IMR-90 (cell line): ENCODE data around the gene EPHB1. TPM values are rescaled to one million over a fixed set of nuclear protein-coding genes. Genes with fewer than 3 reads are reported as not detected.

ENCODE experiments used
- ATAC-seq: fragments of 200-7000 bp; cut with Tn5 transposase; 2 replicates; pipeline ENCODE4 v1.9.1; 2020; ENCODE audit warnings: low read depth, mild to moderate bottlenecking, moderate library complexity
- BruUV-seq: library from RNA; stranded (reverse); fragments of 400-500 nt; replicated peaks from 2 replicates; lab custom pipeline; 2021; lab: Mats Ljungman, UMichigan
- CTCF ChIA-PET: fragments of 300-600 bp; formaldehyde crosslinking; extraction: SDS; loops from one replicate; lab custom pipeline; 2021; ENCODE audit warnings: antibody characterized with exemption; lab: Yijun Ruan, JAX
- POLR2A ChIA-PET: fragments of 300-600 bp; sonication (Branson Sonifier 250); formaldehyde crosslinking; loops from one replicate; lab custom pipeline; 2022; ENCODE audit warnings: antibody characterized with exemption; ENCODE audit not compliant: unreplicated experiment; lab: Charles Lee
- DNase-seq: peaks from one replicate; pipeline ENCODE4 v3.0.0; 2013
- H2AFZ ChIP-seq: replicated peaks from 2 replicates; pipeline ENCODE3; 2013; ENCODE audit warnings: low read length, mild to moderate bottlenecking; ENCODE audit not compliant: poor library complexity
- H2AK5ac ChIP-seq: 2 replicates; pipeline ENCODE4 v1.6.1; 2013; ENCODE audit warnings: low read depth, low read length, inconsistent platforms
- H2AK9ac ChIP-seq: replicated peaks from 2 replicates; pipeline ENCODE3; 2013; ENCODE audit warnings: mild to moderate bottlenecking, low read depth, low read length, moderate library complexity; ENCODE audit not compliant: poor library complexity
- H2BK120ac ChIP-seq: 2 replicates; pipeline ENCODE4 v1.6.1; 2013; ENCODE audit warnings: low read depth, low read length, inconsistent platforms
- H2BK15ac ChIP-seq: 3 replicates; pipeline ENCODE4 v1.6.1; 2013; ENCODE audit warnings: low read depth, low read length, inconsistent platforms
- H2BK20ac ChIP-seq: 2 replicates; pipeline ENCODE4 v1.6.1; 2013; ENCODE audit warnings: low read depth, mild to moderate bottlenecking, inconsistent platforms, low read length, moderate library complexity
- H2BK5ac ChIP-seq: 2 replicates; pipeline ENCODE4 v1.6.1; 2013; ENCODE audit warnings: mild to moderate bottlenecking, low read depth, low read length, inconsistent platforms; ENCODE audit not compliant: poor library complexity, severe bottlenecking
- H3K14ac ChIP-seq: replicated peaks from 2 replicates; pipeline ENCODE4 v1.6.1; 2013; ENCODE audit warnings: low read depth, low read length, inconsistent platforms
- H3K18ac ChIP-seq: 2 replicates; pipeline ENCODE4 v1.6.1; 2013; ENCODE audit warnings: low read depth, low read length, control low read depth
- H3K23ac ChIP-seq: 2 replicates; pipeline ENCODE4 v1.6.1; 2013; ENCODE audit warnings: low read depth, low read length, inconsistent platforms
- H3K27ac ChIP-seq: 2 replicates; pipeline ENCODE4 v1.5.1; 2013; ENCODE audit warnings: mild to moderate bottlenecking, control low read depth, low read length; ENCODE audit not compliant: insufficient read depth
- H3K27me3 ChIP-seq: 2 replicates; pipeline ENCODE4 v1.6.1; 2013; ENCODE audit warnings: low read length; ENCODE audit not compliant: control insufficient read depth, insufficient read depth
- H3K36me3 ChIP-seq: 2 replicates; pipeline ENCODE4 v1.6.1; 2013; ENCODE audit warnings: low read length, mixed read lengths; ENCODE audit not compliant: control insufficient read depth, insufficient read depth
- H3K4ac ChIP-seq: 2 replicates; pipeline ENCODE4 v1.6.1; 2013; ENCODE audit warnings: low read depth, low read length, inconsistent platforms
- H3K4me1 ChIP-seq: 2 replicates; pipeline ENCODE4 v1.6.1; 2013; ENCODE audit warnings: low read length, mixed read lengths; ENCODE audit not compliant: control insufficient read depth, insufficient read depth
- H3K4me2 ChIP-seq: 2 replicates; pipeline ENCODE4 v1.6.1; 2013; ENCODE audit warnings: low read depth, mild to moderate bottlenecking, control low read depth, low read length, moderate library complexity
- H3K4me3 ChIP-seq: 2 replicates; pipeline ENCODE4 v1.5.1; 2013; ENCODE audit warnings: low read depth, mild to moderate bottlenecking, control low read depth, low read length, moderate library complexity; ENCODE audit not compliant: insufficient read depth
- H3K56ac ChIP-seq: 2 replicates; pipeline ENCODE4 v1.6.1; 2013; ENCODE audit warnings: low read length, inconsistent platforms; ENCODE audit not compliant: insufficient read depth; ENCODE audit errors: extremely low read depth
- H3K79me1 ChIP-seq, 2 experiments: 2 replicates each; pipeline ENCODE4 v1.6.1; 2013; ENCODE audit warnings: low read length in 2 of 2, inconsistent platforms in 1 of 2, low read depth in 1 of 2
- H3K9ac ChIP-seq: 2 replicates; pipeline ENCODE4 v1.6.1; 2013; ENCODE audit warnings: low read depth, low read length, control low read depth
- H3K9me1 ChIP-seq: 2 replicates; pipeline ENCODE4 v1.6.1; 2013; ENCODE audit warnings: low read length, inconsistent platforms; ENCODE audit not compliant: insufficient read depth
- H3K9me3 ChIP-seq: 2 replicates; pipeline ENCODE4 v1.6.1; 2013; ENCODE audit warnings: low read length; ENCODE audit not compliant: control insufficient read depth, insufficient read depth
- H4K20me1 ChIP-seq: 2 replicates; pipeline ENCODE4 v1.6.1; 2013; ENCODE audit warnings: low read length, inconsistent platforms; ENCODE audit not compliant: insufficient read depth
- H4K5ac ChIP-seq: 2 replicates; pipeline ENCODE4 v1.6.1; 2013; ENCODE audit warnings: mild to moderate bottlenecking, low read depth, low read length, control low read depth
- H4K8ac ChIP-seq, 2 experiments: 2 replicates each; pipeline ENCODE4 v1.6.1; 2013; ENCODE audit warnings: low read depth in 2 of 2, low read length in 2 of 2, control low read depth in 1 of 2, inconsistent platforms in 1 of 2
- H4K91ac ChIP-seq: 2 replicates; pipeline ENCODE4 v1.6.1; 2013; ENCODE audit warnings: low read depth, low read length, inconsistent platforms; ENCODE audit not compliant: insufficient read depth
- BHLHE40 ChIP-seq: fragments of 150-350 bp; IDR thresholded peaks from 2 replicates; pipeline ENCODE4 v1.6.1; 2016; ENCODE audit warnings: mild to moderate bottlenecking, low read depth, low read length
- CEBPB ChIP-seq: IDR thresholded peaks from 2 replicates; pipeline ENCODE4 v1.6.1; 2012; ENCODE audit warnings: low read depth, low read length, improper control_type of control experiment
- CHD1 ChIP-seq: IDR thresholded peaks from 2 replicates; pipeline ENCODE4 v1.6.1; 2012; ENCODE audit warnings: low read depth, low read length, improper control_type of control experiment
- CTCF ChIP-seq: conservative IDR thresholded peaks from 2 replicates; pipeline ENCODE4 v1.5.1; 2012; ENCODE audit warnings: mild to moderate bottlenecking, low read depth, low read length, improper control_type of control experiment
- ELK1 ChIP-seq: fragments of 150-350 bp; IDR thresholded peaks from 2 replicates; pipeline ENCODE4 v1.6.1; 2016; ENCODE audit warnings: low read depth, mild to moderate bottlenecking, low read length, moderate library complexity, borderline replicate concordance
- FOS ChIP-seq: fragments of 150-350 bp; IDR thresholded peaks from 2 replicates; pipeline ENCODE4 v1.6.1; 2016; ENCODE audit warnings: low read depth, low read length
- MAFK ChIP-seq: IDR thresholded peaks from 2 replicates; pipeline ENCODE4 v1.6.1; 2012; ENCODE audit warnings: low read depth, low read length, improper control_type of control experiment
- MXI1 ChIP-seq: IDR thresholded peaks from 2 replicates; pipeline ENCODE4 v1.6.1; 2012; ENCODE audit warnings: low read depth, mild to moderate bottlenecking, low read length, moderate library complexity, borderline replicate concordance
- NFE2L2 ChIP-seq: fragments of 150-350 bp; IDR thresholded peaks from 2 replicates; pipeline ENCODE4 v1.6.1; 2016; ENCODE audit warnings: low read depth, mild to moderate bottlenecking, low read length
- POLR2A ChIP-seq: IDR thresholded peaks from 2 replicates; pipeline ENCODE4 v1.6.1; 2012; ENCODE audit warnings: mild to moderate bottlenecking, low read depth, low read length
- RAD21 ChIP-seq: IDR thresholded peaks from 2 replicates; pipeline ENCODE4 v1.6.1; 2012; ENCODE audit warnings: low read length, improper control_type of control experiment
- RCOR1 ChIP-seq: IDR thresholded peaks from 2 replicates; pipeline ENCODE4 v1.6.1; 2012; ENCODE audit warnings: mild to moderate bottlenecking, low read length, improper control_type of control experiment; ENCODE audit not compliant: insufficient replicate concordance
- RFX5 ChIP-seq: IDR thresholded peaks from 2 replicates; pipeline ENCODE4 v1.8.0; 2012; ENCODE audit warnings: low read depth, mild to moderate bottlenecking, low read length, moderate library complexity
- USF2 ChIP-seq: fragments of 150-350 bp; IDR thresholded peaks from 2 replicates; pipeline ENCODE4 v1.6.1; 2017; ENCODE audit warnings: mild to moderate bottlenecking, antibody characterized with exemption, low read length, low read depth
- WGBS, 2 experiments: methylation state at CpG; one replicate each; pipeline versions ENCODE4 v1.1.5 to v1.1.7; 2013; ENCODE audit warnings: missing lambda C conversion rate in 2 of 2; ENCODE audit not compliant: insufficient read length in 1 of 2; ENCODE audit errors: extremely low coverage in 2 of 2; 5-methylcytosine and 5-hydroxymethylcytosine counted together
- dilution Hi-C: fragments of 300-500 bp; cut with HindIII; formaldehyde crosslinking; loops from one replicate; pipeline ENCODE4 v1.14.3; 2018; ENCODE audit warnings: low sequenced_read_pairs; ENCODE audit not compliant: unreplicated experiment
- in situ Hi-C: fragments of 300-500 bp; cut with MboI; formaldehyde crosslinking; loops from 3 replicates; pipeline ENCODE4 v1.14.3; 2019; ENCODE audit warnings: low sequenced_read_pairs, inconsistent platforms, mixed read lengths
- intact Hi-C: fragments of 100-400 bp; cut with micrococcal nuclease; formaldehyde crosslinking; loops from 2 replicates; pipeline ENCODE4 v1.10.0; 2022
- polyA plus RNA-seq, 3 experiments: library from polyadenylated mRNA; depleted of rRNA; stranded (reverse); fragments of >200 nt; gene quantifications; 2 replicates each; pipeline ENCODE4 v1.2.3, GENCODE V29; 2012; ENCODE audit warnings: low replicate concordance in 1 of 3
- total RNA-seq: library from RNA; depleted of rRNA; stranded (reverse); fragments of >200 nt; gene quantifications from 2 replicates; pipeline ENCODE4 v1.2.3, GENCODE V29; 2012

The EPHB1 gene
- total and polyA plus RNA-seq, 2 of the 4 experiments (the other 2 are of a cell fraction): 0.17 to 0.36 TPM

- Histone ChIP-seq H3K4me1 (no peaks in the 10 kb centered on the region), H3K4ac (no peak overlapping the region), H2BK15ac (no peak overlapping the region), H3K23ac (no peak overlapping the region), H2BK5ac (no peak overlapping the region), H3K9me1 (no peaks in the 10 kb centered on the region), H4K8ac (no peak overlapping the region), H2BK120ac (no peak overlapping the region), H3K79me1 (no peaks in the 10 kb centered on the region), H4K5ac (no peak overlapping the region), H2AK9ac (no peak overlapping the region), H2AK5ac (no peak overlapping the region), H2AFZ (no peak overlapping the region), H2BK20ac (no peak overlapping the region), H3K56ac (no peak overlapping the region), H3K27ac (no peak overlapping the region), H3K9me3 (peaks cover 3% of the 10 kb centered on the region), H3K14ac (no peak overlapping the region), H3K4me2 (no peak overlapping the region), H3K36me3 (no peaks in the 10 kb centered on the region), H3K18ac (no peak overlapping the region), H4K91ac (no peak overlapping the region), H4K20me1 (no peaks in the 10 kb centered on the region), H3K27me3 (no peaks in the 10 kb centered on the region), H3K4me3 (no peak overlapping the region), H3K9ac (no peak overlapping the region)
- DNase-seq: no peak
- dilution Hi-C loops: no loop called here
- no peak for ATAC-seq
- intact Hi-C loops: no loop called here
- ChIA-PET POLR2A (no interaction called here), CTCF (no interaction called here)
- BruUV-seq: no TSS peak
- in situ Hi-C loops: no loop called here
- WGBS, 2 experiments: no CpG with 5 or more reads among the region's 5 CpGs
- TF ChIP-seq FOS (no peak), CTCF (no peak), MXI1 (no peak), CHD1 (no peak), ELK1 (no peak), USF2 (no peak), POLR2A (no peak), RCOR1 (no peak), CEBPB (no peak), RAD21 (no peak), MAFK (no peak), BHLHE40 (no peak), RFX5 (no peak), NFE2L2 (no peak)
Observed at GRCh38 chr3:135224815-135225362, 429.8 kb downstream of the EPHB1 start.
